GM19463 (cell line): Measurements from ENCODE around the gene RPP21.

ENCODE experiments used
- ATAC-seq: cut with Tn5 transposase; IDR thresholded peaks from one replicate; pipeline ENCODE4 v1.9.1; 2021; ENCODE audit warnings: mild to moderate bottlenecking, moderate library complexity; ENCODE audit not compliant: unreplicated experiment

RPP21 gene

DNA sequence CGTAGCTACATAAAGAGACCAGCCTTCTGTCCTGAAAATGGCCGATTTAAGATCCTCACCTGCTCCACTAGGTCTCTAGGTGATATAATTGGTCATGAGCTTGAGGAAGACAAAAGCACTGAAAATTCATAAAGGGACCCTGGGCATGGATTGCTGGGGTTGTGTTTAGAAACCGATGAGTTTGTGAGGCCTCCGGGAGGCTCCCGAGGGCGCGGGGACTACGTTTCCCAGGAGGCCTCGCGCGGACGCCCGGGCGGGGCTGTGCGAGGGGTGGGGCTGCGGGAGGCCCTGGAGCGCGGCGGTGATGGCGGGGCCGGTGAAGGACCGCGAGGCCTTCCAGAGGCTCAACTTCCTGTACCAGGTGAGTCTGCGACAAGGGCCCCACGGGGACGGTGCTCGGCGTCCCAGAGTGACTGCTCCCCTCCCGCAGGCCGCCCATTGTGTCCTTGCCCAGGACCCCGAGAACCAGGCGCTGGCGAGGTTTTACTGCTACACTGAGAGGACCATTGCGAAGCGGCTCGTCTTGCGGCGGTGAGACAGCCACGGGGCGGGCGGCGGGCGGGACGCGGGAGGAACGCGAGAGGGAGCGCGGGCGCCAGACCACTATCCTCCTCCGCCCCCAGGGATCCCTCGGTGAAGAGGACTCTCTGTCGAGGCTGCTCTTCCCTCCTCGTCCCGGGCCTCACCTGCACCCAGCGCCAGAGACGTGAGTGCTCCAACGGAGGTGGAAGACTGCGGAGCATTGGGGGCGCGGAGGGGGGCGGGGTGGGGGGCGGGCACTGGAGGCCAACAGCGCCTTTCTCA lies at the start of gene RPP21:
TSS of gene RPP21 (plus strand) at position 289 of the 804 bp plus-strand sequence. CDS start at position 305, 16 bp downstream.
- ATAC-seq = peak; percentile 94

DNA sequence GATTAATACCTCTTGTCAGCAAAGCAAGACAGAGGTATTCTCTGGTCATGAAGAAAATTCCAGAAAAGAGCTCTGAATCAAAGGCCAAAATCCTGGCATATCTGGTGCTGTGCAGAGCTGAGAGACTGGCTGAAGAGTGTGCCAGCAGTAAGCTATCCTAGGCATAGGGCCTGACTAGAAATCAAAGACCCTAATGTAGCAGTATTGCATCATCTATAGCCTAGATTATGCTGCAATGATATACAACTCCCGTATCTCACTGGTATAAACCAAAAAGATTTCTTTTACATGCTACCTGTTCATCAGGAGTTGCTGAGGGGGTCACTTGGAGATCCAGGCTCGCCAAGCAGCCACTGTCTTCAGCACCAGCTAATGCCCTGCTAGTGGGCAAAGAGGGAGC lies 49.1 kb upstream of the RPP21 start:
- ATAC-seq = no peak

DNA sequence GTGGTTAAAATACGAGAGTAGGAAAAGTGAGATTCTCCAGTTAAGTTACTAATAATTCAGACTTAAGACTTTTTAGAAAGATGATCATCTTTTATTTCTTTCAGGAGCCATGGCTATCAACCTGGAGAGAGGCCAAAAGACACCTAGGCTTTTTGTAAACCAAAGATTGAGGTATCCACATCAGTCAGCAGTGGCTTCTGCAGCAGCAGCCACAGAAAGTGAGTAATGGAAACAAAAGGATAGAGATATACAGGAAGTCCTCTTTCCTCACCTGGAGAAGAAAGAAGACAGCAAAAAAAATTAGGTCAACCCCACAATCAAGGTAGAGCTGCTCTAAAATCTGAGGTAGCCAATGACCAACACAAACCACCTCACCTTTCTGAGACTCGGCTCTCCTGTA lies 41.0 kb upstream of the RPP21 start:
- ATAC-seq = no peak

DNA sequence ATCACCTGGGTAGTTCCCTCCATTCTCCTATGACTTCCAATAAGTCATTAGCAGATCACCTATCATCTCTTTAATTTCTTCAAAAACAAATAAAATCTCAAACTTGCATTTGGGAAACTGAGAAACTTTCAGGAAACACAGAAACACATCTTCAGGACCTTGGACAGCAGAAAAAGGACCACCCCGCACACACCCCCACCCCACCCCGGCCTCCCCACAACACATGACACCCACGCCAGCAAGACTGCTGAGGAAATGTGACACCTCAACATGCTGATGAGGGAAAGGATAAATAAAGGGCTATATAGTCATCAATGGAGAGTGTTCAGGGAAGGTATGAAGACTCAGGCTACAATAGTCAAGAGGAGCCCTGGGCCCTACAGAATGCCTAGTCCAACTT lies 33.9 kb upstream of the RPP21 start:
- ATAC-seq = no peak

DNA sequence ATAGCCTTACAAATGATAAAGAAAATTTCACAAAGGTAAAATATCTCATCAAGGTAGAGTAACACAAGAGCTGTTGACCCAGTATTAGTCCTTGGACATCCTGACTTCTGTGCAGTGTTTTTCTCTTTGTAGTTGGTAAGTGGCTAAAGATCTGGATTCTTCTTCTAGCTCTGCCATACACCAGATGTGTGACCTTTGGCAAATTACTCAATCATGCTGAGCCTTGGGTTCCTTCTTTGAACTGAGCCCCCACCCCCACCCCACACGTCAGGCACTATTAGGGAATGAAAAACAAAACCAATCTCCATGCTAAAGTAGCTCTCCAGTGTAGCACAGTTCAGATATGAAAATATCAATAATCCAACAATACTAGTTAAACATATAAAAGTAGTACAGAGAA lies 33.3 kb upstream of the RPP21 start:
- ATAC-seq = no peak

DNA sequence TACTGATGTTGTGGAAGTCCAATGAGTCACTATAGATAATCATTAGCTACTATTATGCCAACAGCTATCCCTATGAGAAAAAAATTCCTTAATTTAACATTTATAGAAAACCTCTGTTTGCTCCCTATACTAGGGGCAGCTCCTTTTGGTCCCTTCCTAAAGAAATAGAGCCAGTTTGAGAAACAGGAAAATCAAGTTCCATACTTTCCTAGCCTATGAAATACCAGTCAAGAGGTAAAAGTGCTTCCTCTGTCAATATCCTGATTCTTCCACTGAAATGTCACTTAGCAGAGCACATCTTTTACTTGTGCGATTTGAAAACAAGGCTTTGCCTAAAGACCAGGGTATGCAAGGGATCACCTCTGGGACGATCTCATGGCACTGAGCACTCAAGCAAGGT lies 32.7 kb upstream of the RPP21 start:
- ATAC-seq = no peak

DNA sequence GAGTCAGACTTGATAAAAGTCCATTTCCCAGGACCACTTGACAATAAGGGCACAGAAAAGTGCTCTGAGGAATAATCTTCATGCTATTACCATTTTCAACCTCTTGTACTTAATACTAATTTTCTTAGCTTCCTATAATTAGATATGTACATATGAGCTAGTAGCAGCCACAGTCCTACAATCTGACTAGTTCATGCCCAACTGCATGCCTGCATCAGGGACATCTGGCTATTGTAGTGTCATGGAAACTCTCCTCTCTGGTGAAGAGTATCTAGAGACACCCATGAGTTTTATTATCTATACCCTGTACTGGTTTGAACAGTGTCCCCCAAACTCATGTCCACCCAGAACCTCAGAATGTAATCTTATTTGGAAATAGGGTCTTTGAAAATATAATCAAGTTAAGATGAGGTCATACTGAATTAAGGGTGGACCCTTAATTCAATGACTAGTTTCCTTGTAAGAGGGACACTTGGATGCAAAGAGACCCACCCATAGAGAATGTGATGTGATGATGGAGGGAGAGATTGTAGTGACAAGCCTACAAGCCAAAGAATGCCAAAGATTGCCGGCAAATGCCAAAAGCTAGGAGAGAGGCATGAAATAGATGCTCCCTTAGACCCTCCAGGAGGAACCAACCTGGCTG lies 32.2 kb upstream of the RPP21 start:
- no peak for ATAC-seq

DNA sequence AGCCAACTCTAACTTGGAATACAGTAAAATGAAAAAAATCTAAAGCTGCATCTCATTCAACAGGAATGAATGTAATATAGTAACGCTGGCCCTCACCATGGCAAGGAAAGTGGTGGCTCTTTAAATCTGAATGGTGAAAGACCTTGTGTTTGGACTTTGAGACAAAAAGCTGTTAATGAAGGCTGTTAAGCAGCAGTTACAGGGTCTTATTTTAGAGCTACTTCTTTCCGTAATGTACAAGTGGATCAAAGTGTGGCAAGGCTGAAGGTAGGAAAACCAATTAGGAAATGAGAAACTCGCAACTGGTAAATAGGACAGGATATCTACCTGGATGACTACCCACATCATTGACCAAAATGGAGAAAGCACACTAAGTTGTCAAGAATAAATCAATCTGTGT lies 29.8 kb upstream of the RPP21 start:
- ATAC-seq = no peak

DNA sequence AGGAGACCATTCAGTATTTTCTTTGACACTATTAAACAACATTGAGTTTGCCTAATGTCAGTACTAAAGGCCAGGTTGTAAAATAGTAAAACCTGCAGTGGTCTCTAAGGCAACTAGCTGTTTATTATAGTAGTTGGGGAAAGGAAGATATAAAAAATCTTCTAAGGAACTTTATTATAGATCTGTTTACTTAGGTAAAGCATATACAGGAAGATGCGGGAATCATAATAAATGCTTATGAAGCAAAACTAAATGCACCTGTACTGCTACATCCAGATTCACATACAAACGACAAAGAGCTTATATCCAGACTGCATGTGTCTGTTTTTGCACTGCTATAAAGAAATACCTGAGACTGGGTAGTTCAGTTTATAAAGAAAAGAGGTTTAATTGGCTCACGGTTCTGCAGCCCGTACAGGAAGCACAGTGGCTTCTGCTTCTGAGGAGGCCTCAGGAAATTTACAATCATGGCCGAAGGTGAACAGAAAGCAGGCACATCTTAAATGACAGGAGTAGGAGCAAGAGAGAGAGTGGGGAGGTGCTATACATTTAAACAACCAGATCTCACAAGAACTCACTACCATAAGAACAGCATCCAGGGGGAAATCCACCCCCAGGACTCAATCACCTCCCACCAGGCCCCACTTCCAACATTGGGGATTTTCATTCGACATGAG lies 26.9 kb upstream of the RPP21 start:
- no peak for ATAC-seq

DNA sequence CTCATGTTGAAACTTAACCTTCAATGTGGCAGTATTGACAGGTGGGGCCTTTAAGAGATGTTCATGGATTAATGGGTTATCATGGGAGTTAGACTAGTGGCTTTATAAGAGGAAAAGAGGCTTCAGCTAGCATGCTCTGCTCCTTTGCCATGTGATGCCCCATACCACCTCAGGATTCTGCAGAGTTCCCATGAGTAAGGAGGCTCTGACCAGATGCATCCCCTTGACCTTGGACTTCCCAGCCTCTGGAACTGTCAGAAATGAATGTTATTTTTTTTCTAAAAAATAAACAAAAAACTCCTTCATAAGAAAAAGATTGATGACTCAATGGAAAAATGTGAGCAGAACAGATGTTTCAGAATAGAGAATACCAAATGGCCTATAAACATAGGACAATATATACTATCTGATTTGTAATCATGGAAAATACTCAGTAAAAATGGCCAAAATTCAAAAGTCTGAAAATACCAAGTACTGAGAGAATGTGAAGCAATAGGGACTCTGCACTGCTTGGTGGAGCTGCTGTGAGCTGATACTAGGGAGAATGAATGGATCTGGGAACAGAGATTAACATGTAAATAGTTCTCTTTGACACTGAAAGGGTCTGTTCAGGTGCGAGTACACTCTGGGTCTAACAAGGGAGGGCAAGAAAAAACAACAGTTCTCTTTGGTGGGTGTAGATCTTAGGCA lies 25.7 kb upstream of the RPP21 start:
- no peak for ATAC-seq

DNA sequence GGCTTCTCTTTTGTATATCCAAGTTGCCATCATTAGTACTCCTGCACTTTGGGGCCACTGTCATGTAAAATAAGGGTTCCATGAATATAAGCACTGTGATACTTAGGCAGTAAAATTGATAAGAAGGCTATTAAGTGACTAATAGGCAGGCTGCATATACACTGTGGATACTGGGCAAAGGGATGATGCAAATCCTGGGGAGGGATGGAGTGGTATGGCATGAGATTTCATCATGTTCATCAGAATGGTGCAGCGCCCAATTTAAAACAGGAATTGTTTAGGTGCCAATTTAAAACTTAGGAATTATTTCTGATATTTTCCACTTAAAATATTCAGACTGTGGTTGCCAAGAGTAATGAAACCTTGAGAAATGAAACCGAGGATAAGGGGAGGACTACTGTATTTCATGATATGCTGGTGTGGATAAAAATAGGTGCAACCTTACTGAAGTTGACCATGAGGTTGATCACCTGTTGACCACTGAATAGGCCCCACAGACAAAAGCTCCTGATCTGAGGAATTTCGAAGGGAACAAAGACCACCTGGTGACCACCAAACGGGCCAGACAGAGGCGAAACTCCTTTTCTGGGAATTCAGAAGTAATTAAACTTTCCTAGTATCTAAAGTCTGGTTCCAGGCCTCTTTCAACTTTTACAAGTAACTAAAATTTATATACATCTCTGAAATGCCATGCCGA lies 23.1 kb upstream of the RPP21 start:
- no peak for ATAC-seq

DNA sequence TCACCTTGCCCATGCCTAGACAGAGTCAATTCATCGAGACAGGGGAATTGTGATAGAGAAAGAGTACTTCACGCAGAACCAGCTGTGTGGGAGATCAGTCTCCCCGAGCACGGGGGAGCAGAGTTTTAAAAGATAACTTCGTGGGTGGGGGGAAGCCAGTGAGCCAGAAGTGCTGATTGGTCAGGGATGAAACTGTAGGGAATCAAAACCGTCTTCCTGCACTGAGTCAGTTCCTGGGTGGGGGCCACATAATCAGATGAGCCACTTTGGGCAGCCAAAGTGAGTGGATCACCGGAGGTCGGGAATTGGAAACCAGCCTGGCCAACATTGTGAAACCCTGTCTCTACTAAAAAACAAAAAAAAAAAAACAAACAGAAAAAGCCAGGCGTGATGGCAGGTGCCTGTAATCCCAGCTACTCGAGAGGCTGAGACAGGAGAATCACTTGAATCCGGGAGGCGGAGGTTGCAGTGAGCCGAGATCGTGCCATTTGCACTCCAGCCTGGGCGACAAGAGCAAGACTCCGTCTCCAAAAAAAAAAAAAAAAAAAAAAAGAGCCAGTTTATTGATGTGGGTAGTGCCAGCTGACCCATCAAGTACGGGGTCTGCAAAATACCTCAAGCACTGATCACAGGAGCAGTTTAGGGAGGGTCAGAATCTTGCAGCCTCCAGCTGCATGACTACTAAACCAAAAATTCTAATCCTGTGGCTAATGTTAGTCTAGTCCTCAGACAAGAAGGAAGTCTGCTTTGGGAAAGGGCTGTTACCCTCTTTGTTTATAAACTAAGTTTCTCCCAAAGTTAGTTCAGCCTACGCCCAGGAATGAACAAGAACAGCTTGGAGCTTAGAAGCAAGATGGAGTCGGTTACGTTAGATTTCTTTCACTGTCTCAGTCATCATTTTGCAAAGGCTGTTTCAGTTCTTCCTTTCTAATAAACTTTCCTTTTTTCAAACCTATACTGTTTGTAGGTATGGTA lies 22.1 kb upstream of the RPP21 start:
- ATAC-seq = no peak

DNA sequence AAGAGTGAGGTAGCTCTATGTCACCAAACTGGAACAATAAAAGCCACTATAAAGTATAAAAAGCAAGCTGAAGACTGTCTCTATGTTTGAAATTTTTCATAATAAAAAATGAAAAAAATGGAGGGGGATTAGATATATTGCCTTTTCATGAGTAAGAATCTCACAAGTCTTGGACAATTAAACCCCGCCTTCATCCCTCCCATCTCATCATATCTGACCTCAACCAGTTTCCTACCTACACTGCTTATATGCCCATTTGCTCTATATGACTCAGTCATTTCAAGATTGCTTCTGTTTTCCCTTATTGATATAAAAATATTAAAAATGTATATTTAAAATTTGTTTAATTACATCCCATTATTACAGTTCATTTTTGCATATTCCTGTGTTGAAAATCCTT lies 21.1 kb upstream of the RPP21 start:
- no peak for ATAC-seq

DNA sequence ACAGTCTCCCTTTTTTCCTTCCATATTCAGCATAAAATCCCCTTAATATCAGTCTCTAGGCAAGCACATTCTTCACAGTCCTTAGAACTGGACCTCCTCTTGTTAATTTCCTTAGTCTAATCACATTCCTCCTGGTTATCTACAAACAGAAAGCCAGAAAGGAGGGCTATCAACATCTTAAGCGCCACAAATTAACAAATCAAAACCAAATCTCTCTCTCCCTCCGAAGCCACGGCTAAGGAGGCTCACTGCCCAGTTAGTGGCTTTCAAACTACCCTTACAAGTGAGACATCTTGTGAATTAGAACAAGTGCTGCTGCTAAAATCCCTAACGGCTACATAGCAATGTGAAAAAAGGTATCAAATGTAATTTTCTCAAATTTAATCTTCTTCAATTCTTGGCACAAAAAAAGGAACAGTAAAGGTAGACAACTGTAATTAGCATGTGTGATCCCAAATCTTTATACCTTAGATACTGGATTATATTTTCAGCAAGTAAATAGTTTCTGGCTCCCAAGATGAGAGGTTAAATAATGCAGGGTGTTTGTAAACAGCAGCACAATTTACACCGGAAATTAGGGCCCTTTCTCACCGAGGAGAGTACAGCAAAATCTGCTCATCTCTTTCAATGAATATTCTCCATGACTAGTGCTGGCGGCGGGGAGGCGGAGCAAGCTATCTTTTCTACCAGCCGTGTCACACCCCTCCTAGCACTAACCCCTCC lies 19.6 kb upstream of the RPP21 start:
- no peak for ATAC-seq

DNA sequence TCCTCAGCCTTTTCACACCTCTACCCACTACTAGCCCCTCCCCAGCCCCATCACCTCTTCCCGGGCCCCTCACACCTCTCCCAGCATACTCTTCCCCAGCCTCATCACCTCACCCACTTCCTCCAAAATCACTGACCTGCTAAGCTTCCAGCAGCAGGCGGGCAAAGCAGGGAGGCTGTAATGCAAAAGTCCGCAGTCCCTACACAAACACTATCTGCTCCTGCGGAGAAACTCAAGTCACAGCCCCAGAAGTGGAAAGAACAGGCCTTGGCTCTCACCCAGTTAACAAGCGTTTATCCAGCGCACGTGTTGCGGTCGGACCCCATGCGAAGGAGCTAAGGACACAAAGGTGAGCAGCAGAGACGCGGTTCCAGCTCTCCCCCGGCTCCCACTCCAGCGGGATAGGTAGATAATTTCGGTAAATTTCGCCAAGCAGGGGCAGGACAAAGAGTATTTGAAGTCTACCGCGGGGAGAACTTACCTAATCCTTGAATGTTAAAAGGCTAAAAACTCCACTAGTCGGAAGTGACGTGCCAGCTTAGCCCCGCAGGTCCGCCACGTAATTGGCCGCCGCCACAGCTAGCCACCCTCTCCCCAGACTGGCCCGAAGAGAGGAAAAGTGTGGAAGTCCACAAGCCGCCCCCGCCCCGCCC lies 19.0 kb upstream of the RPP21 start:
- peak; percentile 42 for ATAC-seq

DNA sequence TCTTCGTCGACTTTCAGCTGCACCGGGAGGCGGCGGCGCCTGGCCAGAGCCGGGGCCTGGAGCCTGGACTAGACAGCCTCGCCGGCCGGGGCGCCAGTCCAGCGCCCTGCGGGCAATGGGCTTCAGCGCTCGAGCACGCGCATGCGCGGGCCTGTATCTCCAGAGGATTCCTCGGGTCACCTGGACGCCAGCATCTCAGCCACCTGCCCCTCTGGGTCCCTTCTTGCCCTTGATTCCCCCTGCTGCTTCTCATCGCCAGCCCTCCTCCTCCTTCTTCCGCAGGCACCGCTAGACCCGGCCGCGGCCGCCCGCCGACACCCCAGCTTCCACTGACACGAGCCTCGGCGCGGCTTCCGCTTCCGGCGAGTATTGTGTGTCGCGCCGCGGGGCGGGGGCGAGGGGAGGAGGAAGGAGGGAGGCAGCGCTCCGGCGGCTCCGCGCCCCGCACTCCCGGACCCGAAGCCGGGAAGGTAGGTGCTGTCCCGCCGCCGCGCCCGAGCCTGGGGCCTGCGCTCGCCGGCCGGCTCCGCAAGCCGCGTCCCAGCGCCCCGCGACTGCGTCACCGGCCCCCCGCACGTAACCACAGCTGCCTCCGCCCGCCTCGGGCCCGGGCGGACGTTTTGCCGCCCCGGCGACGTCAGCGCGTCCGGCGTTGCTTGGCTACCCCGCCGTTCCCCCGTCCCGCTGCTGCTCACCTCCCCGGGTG lies 18.3 kb upstream of the RPP21 start, which contains the start of gene TRIM39:
TSS of gene TRIM39 (plus strand) at position 402 of the 706 bp plus-strand sequence. CDS start 2,391 bp downstream, outside the sequence.
- ATAC-seq = peak; percentile 71

DNA sequence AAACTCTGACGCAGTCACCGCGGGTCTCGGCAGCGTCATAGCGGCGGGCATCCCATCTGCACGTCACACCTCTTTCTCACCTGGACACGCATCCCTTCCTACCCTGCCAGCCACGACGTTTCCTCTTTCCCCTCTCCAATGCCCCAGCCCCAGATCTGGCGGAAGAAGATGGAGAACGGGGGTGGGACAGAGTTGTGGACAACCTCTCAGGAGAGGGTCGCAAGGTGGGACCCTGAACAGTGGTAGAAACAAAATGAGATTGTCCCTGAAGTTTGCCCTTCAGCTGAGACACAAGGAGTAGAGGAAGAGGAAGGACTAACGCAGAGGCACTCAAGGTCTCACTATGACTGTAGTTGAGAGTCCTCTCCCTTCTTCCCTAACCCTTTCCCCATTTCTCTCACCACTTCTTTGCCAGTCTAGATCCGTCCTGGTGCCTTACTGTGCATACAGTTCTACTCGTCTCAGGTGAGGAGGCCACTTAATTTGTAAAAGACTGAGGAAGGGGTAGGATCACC lies 17.7 kb upstream of the RPP21 start:
- no peak for ATAC-seq
